GM21786 (cell line): ENCODE results near the gene IPCEF1.
"Not testable (repeated sequence)": the region's sequence is repeated elsewhere in the genome, so short reads cannot be mapped to it uniquely, and the experiment has no call there.

Experiments
- ATAC-seq: cut with Tn5 transposase; IDR thresholded peaks from one replicate; pipeline ENCODE4 v1.9.1; 2021; ENCODE audit not compliant: unreplicated experiment

Gene IPCEF1

GRCh38 chr6:154227862-154228520 is 128.6 kb downstream of the IPCEF1 start:
- ATAC-seq, result no peak

- no peak for ATAC-seq
Observed at GRCh38 chr6:154226461-154226860, 130.1 kb downstream of the IPCEF1 start.

- ATAC-seq, result no peak
Observed at GRCh38 chr6:154223296-154223695, 133.3 kb downstream of the IPCEF1 start.

GRCh38 chr6:154222716-154223115 is 133.9 kb downstream of the IPCEF1 start:
- ATAC-seq, result no peak

- no peak for ATAC-seq
Observed at GRCh38 chr6:154219250-154219649, 137.4 kb downstream of the IPCEF1 start.

GRCh38 chr6:154218787-154219186 is 137.8 kb downstream of the IPCEF1 start:
- ATAC-seq, result no peak

GRCh38 chr6:154218301-154218700 is 138.3 kb downstream of the IPCEF1 start:
- ATAC-seq, result no peak

- no peak for ATAC-seq
Observed at GRCh38 chr6:154213782-154214181, 142.8 kb downstream of the IPCEF1 start.

GRCh38 chr6:154210678-154211077 is 145.9 kb downstream of the IPCEF1 start:
- no peak for ATAC-seq

GRCh38 chr6:154209555-154209954 is 147.0 kb downstream of the IPCEF1 start:
- no peak for ATAC-seq

- ATAC-seq, result no peak
Observed at GRCh38 chr6:154206996-154207395, 149.6 kb downstream of the IPCEF1 start.

GRCh38 chr6:154206141-154206540 is 150.5 kb downstream of the IPCEF1 start:
- ATAC-seq, result no peak

- no peak for ATAC-seq
Observed at GRCh38 chr6:154202958-154203357, 153.6 kb downstream of the IPCEF1 start.

GRCh38 chr6:154202339-154202738 is 154.3 kb downstream of the IPCEF1 start:
- ATAC-seq, result no peak

- ATAC-seq, result not testable (repeated sequence)
Observed at GRCh38 chr6:154201688-154202087, 154.9 kb downstream of the IPCEF1 start.

- no peak for ATAC-seq
Observed at GRCh38 chr6:154197196-154197860, 159.3 kb downstream of the IPCEF1 start.

- ATAC-seq, result no peak
Observed at GRCh38 chr6:154196333-154196885, 160.2 kb downstream of the IPCEF1 start.

GRCh38 chr6:154187714-154188113 is 168.9 kb downstream of the IPCEF1 start:
- no peak for ATAC-seq

- no peak for ATAC-seq
Observed at GRCh38 chr6:154187203-154187602, 169.4 kb downstream of the IPCEF1 start.

GRCh38 chr6:154179434-154179833 is 177.2 kb downstream of the IPCEF1 start:
- no peak for ATAC-seq

- not testable (repeated sequence) for ATAC-seq
Observed at GRCh38 chr6:154172393-154172792, 184.2 kb downstream of the IPCEF1 start.

GRCh38 chr6:154170106-154170505 is 186.5 kb downstream of the IPCEF1 start:
- no peak for ATAC-seq
